ENCODE results near the gene SORT1. TPM values are rescaled to one million over a fixed set of nuclear protein-coding genes. Genes with fewer than 3 reads are reported as not detected.
"Not testable (repeated sequence)": the region's sequence is repeated elsewhere in the genome, so short reads cannot be mapped to it uniquely, and the experiment has no call there.

The SORT1 gene
- total RNA-seq, 1 donor = 48.5 TPM

DNA sequence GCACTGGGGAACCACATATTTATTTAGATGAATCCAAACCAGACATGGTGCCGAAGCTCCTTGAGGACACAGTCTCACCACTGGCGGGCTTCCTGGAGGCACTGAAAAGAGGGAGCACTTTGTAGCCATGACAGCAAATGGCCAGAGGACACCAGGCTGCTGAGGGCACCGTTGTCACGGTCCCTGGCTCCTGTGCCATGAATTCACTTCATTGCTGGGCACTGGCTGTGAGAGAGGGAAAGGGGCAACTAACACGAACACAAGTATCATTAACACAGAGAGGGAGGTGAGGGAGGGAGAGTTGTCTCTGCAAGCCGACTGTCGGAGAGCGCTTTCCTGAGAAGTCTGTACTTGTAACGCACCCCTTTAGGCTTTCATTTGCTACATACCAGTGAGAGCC, 105.4 kb downstream of the SORT1 start:
- no peak overlapping the region for H3K27ac ChIP-seq (ENCODE audit: low read depth, low read length)
- no peak overlapping the region for H3K4me2 ChIP-seq (ENCODE audit: insufficient read depth, low read length)
- H3K4me1 ChIP-seq (ENCODE audit: insufficient read depth, low read length) = no peaks in the 10 kb centered on the region
- no peaks in the 10 kb centered on the region for H4K20me1 ChIP-seq (ENCODE audit: insufficient read depth, low read length)
- H2AFZ ChIP-seq (ENCODE audit: low read length) = no peak overlapping the region
- DNase-seq (ENCODE audit: insufficient read length, low spot score, missing footprints) = no peak
- TF ChIP-seq, protein P1, sequence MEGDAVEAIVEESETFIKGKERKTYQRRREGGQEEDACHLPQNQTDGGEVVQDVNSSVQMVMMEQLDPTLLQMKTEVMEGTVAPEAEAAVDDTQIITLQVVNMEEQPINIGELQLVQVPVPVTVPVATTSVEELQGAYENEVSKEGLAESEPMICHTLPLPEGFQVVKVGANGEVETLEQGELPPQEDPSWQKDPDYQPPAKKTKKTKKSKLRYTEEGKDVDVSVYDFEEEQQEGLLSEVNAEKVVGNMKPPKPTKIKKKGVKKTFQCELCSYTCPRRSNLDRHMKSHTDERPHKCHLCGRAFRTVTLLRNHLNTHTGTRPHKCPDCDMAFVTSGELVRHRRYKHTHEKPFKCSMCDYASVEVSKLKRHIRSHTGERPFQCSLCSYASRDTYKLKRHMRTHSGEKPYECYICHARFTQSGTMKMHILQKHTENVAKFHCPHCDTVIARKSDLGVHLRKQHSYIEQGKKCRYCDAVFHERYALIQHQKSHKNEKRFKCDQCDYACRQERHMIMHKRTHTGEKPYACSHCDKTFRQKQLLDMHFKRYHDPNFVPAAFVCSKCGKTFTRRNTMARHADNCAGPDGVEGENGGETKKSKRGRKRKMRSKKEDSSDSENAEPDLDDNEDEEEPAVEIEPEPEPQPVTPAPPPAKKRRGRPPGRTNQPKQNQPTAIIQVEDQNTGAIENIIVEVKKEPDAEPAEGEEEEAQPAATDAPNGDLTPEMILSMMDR (IDR thresholded peaks at IDR 0.05; ENCODE audit: extremely low read depth, low read depth, low read length) = no peak
- H3K27me3 ChIP-seq (ENCODE audit: insufficient read depth, low read length) = no peaks in the 10 kb centered on the region
- H3K9me3 ChIP-seq (ENCODE audit: low read depth, low read length) = no peaks in the 10 kb centered on the region
- no peaks in the 10 kb centered on the region for H3K79me2 ChIP-seq (ENCODE audit: insufficient read depth, low read length)
- H3K36me3 ChIP-seq (ENCODE audit: insufficient read depth, low read length) = no peaks in the 10 kb centered on the region
- no peak overlapping the region for H3K4me3 ChIP-seq (ENCODE audit: insufficient read depth, low read length)

DNA sequence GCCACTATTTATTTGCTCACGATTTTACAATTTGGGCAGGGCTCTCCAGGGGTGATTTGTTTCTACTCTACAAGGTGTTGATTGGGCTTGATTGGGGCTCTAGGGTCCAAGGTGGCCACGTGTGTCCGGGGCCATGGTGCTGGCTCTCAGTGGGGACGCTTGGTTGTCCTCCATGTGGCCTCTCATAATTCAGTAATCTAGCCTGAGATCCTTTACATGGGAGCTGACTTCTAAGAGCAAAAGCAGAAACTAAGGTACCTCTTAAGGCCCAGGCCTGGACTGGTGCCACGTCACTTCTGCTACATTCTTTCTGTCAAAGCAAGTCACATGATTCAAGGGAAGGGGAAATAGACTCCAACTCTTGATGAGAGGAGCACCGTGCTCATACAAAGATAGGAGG, 106.7 kb downstream of the SORT1 start:
- H4K20me1 ChIP-seq (ENCODE audit: insufficient read depth, low read length) = no peaks in the 10 kb centered on the region
- TF ChIP-seq, protein P1 (IDR thresholded peaks at IDR 0.05; ENCODE audit: extremely low read depth, low read depth, low read length) = no peak
- H3K27me3 ChIP-seq (ENCODE audit: insufficient read depth, low read length) = no peaks in the 10 kb centered on the region
- H3K27ac ChIP-seq (ENCODE audit: low read depth, low read length) = no peak overlapping the region
- DNase-seq (ENCODE audit: insufficient read length, low spot score, missing footprints) = no peak
- H3K4me2 ChIP-seq (ENCODE audit: insufficient read depth, low read length) = no peak overlapping the region
- H3K4me3 ChIP-seq (ENCODE audit: insufficient read depth, low read length) = no peak overlapping the region
- no peaks in the 10 kb centered on the region for H3K4me1 ChIP-seq (ENCODE audit: insufficient read depth, low read length)
- H3K36me3 ChIP-seq (ENCODE audit: insufficient read depth, low read length) = no peaks in the 10 kb centered on the region
- H2AFZ ChIP-seq (ENCODE audit: low read length) = no peak overlapping the region
- H3K9me3 ChIP-seq (ENCODE audit: low read depth, low read length) = no peaks in the 10 kb centered on the region
- H3K79me2 ChIP-seq (ENCODE audit: insufficient read depth, low read length) = no peaks in the 10 kb centered on the region

DNA sequence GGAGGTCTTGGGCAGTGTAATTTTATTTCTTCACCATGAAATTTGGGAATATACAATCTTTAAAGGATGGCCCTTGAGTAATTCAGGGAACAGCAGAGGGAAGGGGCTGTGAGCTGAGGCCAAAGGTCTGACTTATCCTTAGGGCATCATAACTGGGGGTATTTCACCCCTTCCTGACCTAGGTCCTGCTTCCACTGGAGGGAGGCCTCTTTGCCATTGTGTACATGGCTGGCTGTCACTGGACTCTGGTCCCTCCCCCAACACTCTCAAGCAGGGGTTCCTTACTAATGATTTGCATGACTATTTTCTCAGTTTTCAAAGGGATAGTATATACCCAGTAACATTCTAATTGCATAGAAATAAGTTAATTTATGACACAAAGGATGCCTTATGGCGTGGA, 107.6 kb downstream of the SORT1 start:
- Histone ChIP-seq H3K27me3 (ENCODE audit: insufficient read depth, low read length) (no peaks in the 10 kb centered on the region), H3K4me3 (ENCODE audit: insufficient read depth, low read length) (no peak overlapping the region), H2AFZ (ENCODE audit: low read length) (no peak overlapping the region), H3K4me1 (ENCODE audit: insufficient read depth, low read length) (no peaks in the 10 kb centered on the region), H3K36me3 (ENCODE audit: insufficient read depth, low read length) (no peaks in the 10 kb centered on the region), H3K79me2 (ENCODE audit: insufficient read depth, low read length) (no peaks in the 10 kb centered on the region), H4K20me1 (ENCODE audit: insufficient read depth, low read length) (no peaks in the 10 kb centered on the region), H3K27ac (ENCODE audit: low read depth, low read length) (no peak overlapping the region), H3K9me3 (ENCODE audit: low read depth, low read length) (no peaks in the 10 kb centered on the region), H3K4me2 (ENCODE audit: insufficient read depth, low read length) (no peak overlapping the region)
- TF ChIP-seq, protein P1 (IDR thresholded peaks at IDR 0.05; ENCODE audit: extremely low read depth, low read depth, low read length) = no peak
- no peak for DNase-seq (ENCODE audit: insufficient read length, low spot score, missing footprints)

DNA sequence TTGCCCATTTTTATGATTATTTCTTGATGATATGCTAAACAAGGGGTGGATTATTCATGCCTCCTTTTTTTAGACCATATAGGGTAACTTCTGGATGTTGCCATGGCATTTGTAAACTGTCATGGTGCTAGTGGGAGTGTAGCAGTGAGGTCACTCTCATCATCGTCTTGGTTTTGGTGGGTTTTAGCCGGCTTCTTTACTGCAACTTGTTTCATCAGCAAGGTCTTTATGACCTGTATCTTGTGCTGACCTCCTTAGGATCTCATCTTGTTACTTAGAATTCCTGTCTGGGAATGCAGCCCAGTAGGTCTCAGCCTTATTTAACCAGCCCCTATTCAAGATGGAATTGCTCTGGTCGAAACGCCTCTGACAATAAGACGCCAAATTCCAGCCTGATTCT, 111.0 kb downstream of the SORT1 start:
- not testable (repeated sequence) for H3K4me3 ChIP-seq (ENCODE audit: insufficient read depth, low read length); H2AFZ ChIP-seq (ENCODE audit: low read length); H3K9me3 ChIP-seq (ENCODE audit: low read depth, low read length); DNase-seq (ENCODE audit: insufficient read length, low spot score, missing footprints); H3K27me3 ChIP-seq (ENCODE audit: insufficient read depth, low read length); H3K4me2 ChIP-seq (ENCODE audit: insufficient read depth, low read length); H3K36me3 ChIP-seq (ENCODE audit: insufficient read depth, low read length); H3K27ac ChIP-seq (ENCODE audit: low read depth, low read length); H4K20me1 ChIP-seq (ENCODE audit: insufficient read depth, low read length)
- peaks cover 16% of the 10 kb centered on the region for H3K4me1 ChIP-seq (ENCODE audit: insufficient read depth, low read length)
- H3K79me2 ChIP-seq (ENCODE audit: insufficient read depth, low read length) = peaks cover 12% of the 10 kb centered on the region

All from osteoblast (primary cell).